HG03196 (cell line): ENCODE measurements around the gene VAV2.
"Not testable (repeated sequence)": the region's sequence is repeated elsewhere in the genome, so short reads cannot be mapped to it uniquely, and the experiment has no call there.

ENCODE experiments used
- ATAC-seq: cut with Tn5 transposase; IDR thresholded peaks from one replicate; pipeline ENCODE4 v1.9.1; 2021; ENCODE audit not compliant: unreplicated experiment

Gene VAV2

GRCh38 chr9:133924453-133924852 is 67.7 kb downstream of the VAV2 start:
- no peak for ATAC-seq

GRCh38 chr9:133923608-133924007 is 68.5 kb downstream of the VAV2 start:
- ATAC-seq: not testable (repeated sequence)

- no peak for ATAC-seq
Observed at GRCh38 chr9:133921866-133922265, 70.3 kb downstream of the VAV2 start.

GRCh38 chr9:133920471-133920870 is 71.7 kb downstream of the VAV2 start:
- ATAC-seq: no peak

- no peak for ATAC-seq
Observed at GRCh38 chr9:133919253-133920115, 72.6 kb downstream of the VAV2 start.

- ATAC-seq: no peak
Observed at GRCh38 chr9:133918111-133918813, 73.9 kb downstream of the VAV2 start.

- ATAC-seq: no peak
Observed at GRCh38 chr9:133917375-133917774, 74.7 kb downstream of the VAV2 start.

DNA sequence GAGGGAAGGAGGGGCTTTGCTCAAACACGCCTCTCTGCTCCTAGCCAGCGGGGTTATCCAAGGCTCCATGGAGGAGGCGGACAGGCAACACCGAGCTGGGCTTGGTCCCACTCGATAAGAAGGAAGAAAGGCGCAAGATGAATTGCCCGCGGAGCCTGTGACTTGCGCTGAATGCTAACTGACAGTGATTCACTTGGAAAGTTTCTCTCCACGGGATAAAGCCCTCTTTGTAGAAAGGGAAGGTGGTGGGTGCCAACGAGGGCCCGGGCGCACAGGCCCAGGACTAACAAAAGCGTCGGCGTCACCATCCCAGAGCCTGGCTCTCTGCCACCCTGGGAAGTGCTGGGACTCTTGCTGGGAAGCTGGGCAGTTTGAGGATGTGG is 76.0 kb downstream of the VAV2 start:
- ATAC-seq: no peak

DNA sequence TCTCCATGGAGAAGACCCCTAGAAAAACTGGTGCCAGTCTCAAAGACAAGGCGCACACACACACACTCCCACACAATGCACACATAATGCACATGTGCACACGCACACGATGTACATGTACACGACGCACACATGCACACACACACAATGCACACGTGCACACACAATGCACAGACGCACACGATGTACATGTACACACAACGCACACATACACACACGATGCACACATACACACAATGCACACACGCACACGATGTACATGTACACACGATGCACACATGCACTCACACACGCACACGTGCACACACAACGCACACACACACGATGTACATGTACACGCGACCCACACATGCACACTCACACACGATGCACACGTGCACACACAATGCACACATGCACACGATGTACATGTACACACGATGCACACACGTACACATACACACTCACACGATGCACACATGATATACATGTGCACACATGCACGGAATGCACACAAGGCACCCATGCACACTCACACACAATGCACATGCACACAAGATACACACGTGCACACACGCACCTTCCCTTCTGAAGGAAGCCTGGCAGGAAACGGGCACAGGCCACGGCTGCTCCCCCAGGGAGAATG is 76.5 kb downstream of the VAV2 start:
- ATAC-seq: no peak

GRCh38 chr9:133914442-133915342 is 77.4 kb downstream of the VAV2 start:
- no peak for ATAC-seq

DNA sequence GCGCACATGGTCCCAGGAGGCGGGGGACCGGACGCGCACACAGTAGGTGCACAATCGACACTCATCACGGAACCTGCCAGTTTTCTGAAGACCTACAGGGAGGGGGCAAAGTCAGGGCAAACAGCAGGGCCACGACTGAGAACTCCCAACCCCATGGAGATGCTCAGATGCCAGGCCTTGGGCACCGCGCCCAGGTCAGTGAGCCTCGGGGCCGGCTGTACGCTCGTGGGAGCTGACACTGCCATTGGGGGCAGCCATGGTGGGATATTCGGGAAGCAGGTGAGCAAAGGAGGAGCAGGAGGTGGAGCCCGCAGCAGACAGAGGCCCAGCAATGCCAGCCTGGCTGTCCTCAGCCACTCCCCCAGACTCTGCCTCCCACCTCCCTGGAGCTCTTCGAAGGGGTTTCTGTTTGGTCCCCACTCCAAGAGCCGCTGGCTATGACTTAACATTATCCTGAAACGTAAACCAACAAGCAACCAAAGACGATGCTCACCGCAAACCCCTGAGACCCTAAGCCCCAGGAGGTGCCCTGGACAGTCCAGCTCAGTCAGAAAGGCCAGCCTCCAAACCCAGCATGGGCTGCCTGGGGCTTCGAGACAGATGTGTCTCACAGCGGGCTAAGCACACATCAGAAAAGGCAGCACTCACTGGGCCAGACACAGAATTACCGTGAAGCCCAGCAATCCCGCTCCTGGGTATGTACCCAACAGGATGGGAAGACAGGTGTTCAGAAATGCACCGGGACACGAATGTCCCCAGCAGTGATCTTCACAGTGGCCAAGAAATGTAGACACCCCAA is 78.4 kb downstream of the VAV2 start:
- no peak for ATAC-seq

DNA sequence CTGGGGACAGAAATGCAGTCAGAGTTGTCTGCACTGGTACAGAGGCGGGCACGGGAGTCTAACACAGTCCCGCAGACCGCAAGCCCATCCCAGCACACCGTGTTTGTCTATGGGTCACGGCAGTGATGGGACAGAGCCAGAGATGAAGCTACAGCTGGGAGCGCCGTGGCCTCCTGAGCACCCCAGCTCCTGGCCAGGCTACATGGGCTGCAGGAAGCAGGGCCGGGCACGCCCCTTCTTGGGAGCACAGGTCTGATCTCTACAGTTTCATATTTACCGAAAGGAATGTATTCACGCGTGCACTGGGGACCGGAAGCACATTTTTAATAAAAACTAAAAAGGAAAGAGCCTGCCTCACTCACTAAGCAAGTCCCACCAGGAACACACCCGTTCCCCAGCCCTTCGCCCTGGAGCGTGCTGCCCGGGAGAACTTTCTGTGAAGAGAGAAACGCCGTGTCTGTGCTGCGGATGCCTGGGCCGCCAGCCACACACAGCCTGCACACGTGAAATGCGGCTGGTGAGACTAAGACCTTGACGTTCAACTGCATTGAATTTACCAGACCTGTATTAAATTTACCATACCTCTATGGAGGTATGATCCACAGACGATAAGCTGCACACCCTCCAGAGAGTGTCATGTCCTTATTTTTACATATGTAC is 81.1 kb downstream of the VAV2 start:
- ATAC-seq: no peak

DNA sequence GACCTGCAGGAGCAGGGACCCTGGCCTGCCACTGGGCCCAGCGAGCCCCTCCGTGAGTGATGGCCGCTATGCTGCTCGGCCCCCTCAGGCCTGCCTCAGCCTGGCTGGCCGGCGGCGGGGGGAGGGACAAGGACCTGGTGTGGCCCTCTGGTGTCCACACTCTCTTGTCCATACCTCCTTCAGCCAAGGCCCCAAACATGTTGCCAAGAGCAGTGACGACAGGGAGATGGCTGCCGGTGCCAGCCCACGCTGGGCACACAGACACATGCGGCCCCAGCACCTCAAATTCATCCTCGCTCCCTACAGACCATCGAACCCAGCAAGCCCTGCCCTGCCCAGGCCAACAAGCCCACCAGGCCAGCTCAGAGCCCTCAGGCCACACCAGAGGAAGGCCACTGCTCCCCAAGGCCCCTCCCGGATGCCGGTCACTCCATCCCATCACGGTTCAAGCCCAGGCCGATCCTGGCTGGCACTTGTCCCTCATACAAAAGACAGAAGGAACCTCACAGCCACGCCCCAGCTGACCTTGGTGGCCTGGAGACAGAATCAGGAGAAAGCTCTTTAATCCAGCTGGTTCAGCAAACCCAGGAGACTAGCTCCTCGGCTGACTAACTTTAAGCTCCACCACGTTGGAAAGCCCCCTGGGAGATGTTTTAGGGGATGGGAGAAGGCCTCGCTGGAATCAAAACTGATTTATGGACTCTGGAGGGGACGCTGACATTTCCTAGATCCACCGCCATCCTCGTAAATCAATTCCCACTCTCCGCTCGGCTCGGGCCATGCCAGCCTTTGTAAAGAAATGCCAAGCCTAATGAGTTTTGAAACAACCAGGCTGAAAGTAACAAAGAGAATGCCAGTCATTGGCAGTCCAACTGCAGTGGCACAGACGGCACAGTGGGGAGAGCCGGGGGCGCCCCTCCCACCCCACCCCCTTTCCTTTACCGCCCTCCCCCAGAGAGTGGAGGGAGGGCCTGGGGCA is 84.9 kb downstream of the VAV2 start:
- ATAC-seq: no peak

GRCh38 chr9:133906218-133906617 is 85.9 kb downstream of the VAV2 start:
- ATAC-seq: no peak

GRCh38 chr9:133905493-133905892 is 86.6 kb downstream of the VAV2 start:
- no peak for ATAC-seq

DNA sequence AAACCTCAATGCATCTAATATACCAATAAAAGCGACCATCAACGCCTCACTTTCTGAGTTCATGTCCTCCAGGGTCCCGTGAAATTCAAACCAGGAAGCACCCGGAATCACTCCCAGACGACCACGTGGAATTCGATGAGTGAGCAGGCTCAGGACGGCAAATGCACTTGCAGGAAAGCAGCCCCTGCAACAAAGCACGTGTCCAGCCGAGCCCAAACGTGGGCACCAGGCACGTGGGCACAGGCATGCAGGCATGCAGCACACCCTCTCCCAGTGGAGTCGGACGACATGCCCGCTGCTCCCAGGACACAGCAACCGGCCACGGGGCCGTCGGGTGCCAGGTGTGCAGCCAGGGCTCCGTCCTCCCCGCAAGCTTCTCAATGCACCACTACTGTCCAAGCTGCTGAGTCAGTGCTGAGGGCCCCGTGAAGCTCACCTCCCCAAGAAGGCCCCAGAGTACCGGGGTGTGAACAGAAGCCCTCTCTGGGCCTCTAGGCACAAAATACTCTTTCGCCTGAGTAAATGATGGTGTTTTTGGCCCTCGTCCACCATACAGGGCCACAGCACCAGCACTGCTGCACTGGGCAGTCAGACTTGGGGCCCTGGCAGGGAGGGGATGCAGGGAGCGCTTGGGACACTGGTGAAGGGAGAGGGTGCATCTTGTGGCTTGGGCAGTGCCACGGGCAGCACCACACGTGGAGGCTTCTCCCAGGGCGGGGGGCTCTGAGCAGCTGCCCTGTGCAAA is 87.6 kb downstream of the VAV2 start:
- ATAC-seq: no peak

- ATAC-seq: no peak
Observed at GRCh38 chr9:133901184-133901835, 90.8 kb downstream of the VAV2 start.
